WTC11 (cell line): Measurements from ENCODE around the gene COX7A2.

ENCODE experiments used
- CBFB ChIP-seq: sonication (generic); formaldehyde crosslinking; IDR thresholded peaks from 2 replicates; pipeline ENCODE4 v1.8.1; 2022; ENCODE audit warnings: mild to moderate bottlenecking, low read depth, missing genetic modification reagents
- MYBL2 ChIP-seq: sonication (generic); formaldehyde crosslinking; IDR thresholded peaks from 2 replicates; pipeline ENCODE4 v1.8.1; 2023; ENCODE audit warnings: mild to moderate bottlenecking, moderate library complexity, missing genetic modification reagents
- RELA ChIP-seq: sonication (generic); formaldehyde crosslinking; IDR thresholded peaks from 2 replicates; pipeline ENCODE4 v1.8.1; 2022; ENCODE audit warnings: missing genetic modification reagents, mild to moderate bottlenecking, borderline replicate concordance
- ZNF219 ChIP-seq: sonication (generic); formaldehyde crosslinking; IDR thresholded peaks from 2 replicates; pipeline ENCODE4 v1.8.0; 2023; ENCODE audit warnings: missing genetic modification reagents, mild to moderate bottlenecking, borderline replicate concordance
- TF ChIP-seq, protein P1 (sequence below): fragments of 200-600 bp; IDR thresholded peaks from 2 replicates; pipeline ENCODE4 v1.8.0; 2022; ENCODE audit warnings: antibody characterized with exemption

DNA sequence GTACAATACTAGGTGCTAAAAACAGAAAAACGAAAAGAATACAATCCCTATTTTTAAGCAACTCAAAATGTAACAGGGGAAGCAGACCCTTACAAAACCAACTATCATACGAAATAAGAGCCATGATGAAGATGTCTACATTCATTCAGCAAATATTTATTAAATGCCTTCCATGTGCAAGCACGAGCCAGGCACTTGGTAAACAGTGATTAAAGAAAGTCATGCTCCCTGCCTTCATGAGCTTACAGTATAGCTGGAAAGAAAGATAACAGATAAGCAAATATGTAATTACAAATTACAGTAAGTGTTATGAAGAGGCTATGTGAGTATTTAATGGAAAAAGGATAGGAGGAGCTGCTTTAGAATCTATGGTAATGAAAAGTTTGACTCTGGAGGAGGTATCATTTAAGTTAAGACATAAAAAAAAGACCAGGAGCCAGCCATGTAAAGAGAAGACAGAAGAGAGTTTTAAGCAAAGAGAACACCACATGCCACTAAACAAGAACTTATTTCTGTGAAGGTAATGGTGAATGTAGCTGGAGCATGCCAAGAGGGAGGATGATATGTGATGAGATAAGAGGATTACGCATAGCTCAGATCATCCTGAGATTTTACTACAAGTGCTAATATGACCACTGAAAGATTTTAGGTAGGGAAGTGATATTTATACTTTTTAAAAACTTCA, 19.3 kb upstream of the COX7A2 start:
- no peak for TF ChIP-seq RELA
- TF ChIP-seq, protein P1, sequence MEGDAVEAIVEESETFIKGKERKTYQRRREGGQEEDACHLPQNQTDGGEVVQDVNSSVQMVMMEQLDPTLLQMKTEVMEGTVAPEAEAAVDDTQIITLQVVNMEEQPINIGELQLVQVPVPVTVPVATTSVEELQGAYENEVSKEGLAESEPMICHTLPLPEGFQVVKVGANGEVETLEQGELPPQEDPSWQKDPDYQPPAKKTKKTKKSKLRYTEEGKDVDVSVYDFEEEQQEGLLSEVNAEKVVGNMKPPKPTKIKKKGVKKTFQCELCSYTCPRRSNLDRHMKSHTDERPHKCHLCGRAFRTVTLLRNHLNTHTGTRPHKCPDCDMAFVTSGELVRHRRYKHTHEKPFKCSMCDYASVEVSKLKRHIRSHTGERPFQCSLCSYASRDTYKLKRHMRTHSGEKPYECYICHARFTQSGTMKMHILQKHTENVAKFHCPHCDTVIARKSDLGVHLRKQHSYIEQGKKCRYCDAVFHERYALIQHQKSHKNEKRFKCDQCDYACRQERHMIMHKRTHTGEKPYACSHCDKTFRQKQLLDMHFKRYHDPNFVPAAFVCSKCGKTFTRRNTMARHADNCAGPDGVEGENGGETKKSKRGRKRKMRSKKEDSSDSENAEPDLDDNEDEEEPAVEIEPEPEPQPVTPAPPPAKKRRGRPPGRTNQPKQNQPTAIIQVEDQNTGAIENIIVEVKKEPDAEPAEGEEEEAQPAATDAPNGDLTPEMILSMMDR: no peak
- TF ChIP-seq CBFB (CRISPR knock-in tag): no peak
- TF ChIP-seq ZNF219 (CRISPR knock-in tag): no peak
- no peak for TF ChIP-seq MYBL2 (CRISPR knock-in tag)
